Type B pancreatic cell (in vitro differentiated cells): Measurements from ENCODE around the gene RAPGEF1. TPM values are rescaled to one million over a fixed set of nuclear protein-coding genes. Genes with fewer than 3 reads are reported as not detected.

Experiments used
- DNase-seq: peaks from one replicate; pipeline ENCODE4 v3.0.0; 2021; ENCODE audit warnings: mixed read lengths; ENCODE audit not compliant: unreplicated experiment; ENCODE audit errors: extremely low spot score
- H3K27ac Mint-ChIP-seq: 2 replicates; pipeline ENCODE4 v1.8.0; 2021; ENCODE audit warnings: mild to moderate bottlenecking, mixed read lengths
- H3K27me3 Mint-ChIP-seq: 2 replicates; pipeline ENCODE4 v1.8.0; 2021; ENCODE audit warnings: mixed read lengths
- H3K36me3 Mint-ChIP-seq: 2 replicates; pipeline ENCODE4 v1.8.0; 2021; ENCODE audit warnings: mixed read lengths
- H3K4me1 Mint-ChIP-seq: one replicate; pipeline ENCODE4 v1.8.0; 2021; ENCODE audit warnings: mixed read lengths; ENCODE audit not compliant: unreplicated experiment
- H3K4me3 Mint-ChIP-seq: 2 replicates; pipeline ENCODE4 v1.8.0; 2021; ENCODE audit warnings: mild to moderate bottlenecking, mixed read lengths
- H3K9me3 Mint-ChIP-seq: 2 replicates; pipeline ENCODE4 v1.8.0; 2021; ENCODE audit warnings: mixed read lengths
- CTCF ChIP-seq: fragments of 200-600 bp; sonication (generic); conservative IDR thresholded peaks from 2 replicates; pipeline ENCODE4 v1.5.0; 2021; ENCODE audit warnings: antibody characterized with exemption, mild to moderate bottlenecking
- total RNA-seq: library from RNA; stranded (reverse); gene quantifications from 2 replicates; pipeline ENCODE4 v1.2.1, GENCODE V29; 2021; ENCODE audit warnings: low replicate concordance

Gene RAPGEF1
- total RNA-seq, 1 donor from 2014 or later, result 45.9 TPM

GRCh38 chr9:131607591-131607990 is 132.3 kb downstream of the RAPGEF1 start:
- Mint-ChIP-seq H3K4me1 (peaks cover 21% of the 10 kb centered on the region), H3K36me3 (peaks cover 11% of the 10 kb centered on the region), H3K27ac (no peak overlapping the region), H3K4me3 (no peak overlapping the region), H3K9me3 (no peaks in the 10 kb centered on the region), H3K27me3 (no peaks in the 10 kb centered on the region)
- no peak for DNase-seq
- TF ChIP-seq CTCF, result no peak

GRCh38 chr9:131606896-131607567 is 132.8 kb downstream of the RAPGEF1 start:
- no peak for TF ChIP-seq CTCF
- peaks cover 21% of the 10 kb centered on the region for H3K4me1 Mint-ChIP-seq
- no peak overlapping the region for H3K4me3 Mint-ChIP-seq
- no peaks in the 10 kb centered on the region for H3K27me3 Mint-ChIP-seq
- H3K27ac Mint-ChIP-seq, result peak overlapping the region; percentile 12
- H3K9me3 Mint-ChIP-seq, result no peaks in the 10 kb centered on the region
- no peak for DNase-seq
- H3K36me3 Mint-ChIP-seq, result peaks cover 15% of the 10 kb centered on the region

GRCh38 chr9:131605770-131606590 is 133.9 kb downstream of the RAPGEF1 start:
- no peak for DNase-seq
- Mint-ChIP-seq H3K36me3 (peaks cover 14% of the 10 kb centered on the region), H3K9me3 (no peaks in the 10 kb centered on the region), H3K27me3 (no peaks in the 10 kb centered on the region), H3K4me3 (peak overlapping the region; percentile 21), H3K4me1 (peaks cover 21% of the 10 kb centered on the region), H3K27ac (peak overlapping the region; percentile 73)
- no peak for TF ChIP-seq CTCF

GRCh38 chr9:131603711-131604439 is 136.0 kb downstream of the RAPGEF1 start:
- H3K4me1 Mint-ChIP-seq, result peaks cover 15% of the 10 kb centered on the region
- peaks cover 14% of the 10 kb centered on the region for H3K36me3 Mint-ChIP-seq
- no peak for DNase-seq
- TF ChIP-seq CTCF, result no peak
- no peak overlapping the region for H3K4me3 Mint-ChIP-seq
- no peaks in the 10 kb centered on the region for H3K9me3 Mint-ChIP-seq
- no peak overlapping the region for H3K27ac Mint-ChIP-seq
- H3K27me3 Mint-ChIP-seq, result no peaks in the 10 kb centered on the region

GRCh38 chr9:131603199-131603598 is 136.7 kb downstream of the RAPGEF1 start:
- peaks cover 14% of the 10 kb centered on the region for H3K36me3 Mint-ChIP-seq
- H3K27ac Mint-ChIP-seq, result no peak overlapping the region
- DNase-seq, result no peak
- H3K4me1 Mint-ChIP-seq, result peaks cover 8% of the 10 kb centered on the region
- no peaks in the 10 kb centered on the region for H3K27me3 Mint-ChIP-seq
- TF ChIP-seq CTCF, result no peak
- no peak overlapping the region for H3K4me3 Mint-ChIP-seq
- no peaks in the 10 kb centered on the region for H3K9me3 Mint-ChIP-seq
